GM18951 (cell line): ENCODE data around the gene TLE5.

Experiments used
- POLR2A ChIP-seq: IDR thresholded peaks from 4 replicates; pipeline ENCODE4 v1.6.1; 2011; ENCODE audit warnings: mild to moderate bottlenecking; ENCODE audit not compliant: insufficient read length, insufficient read depth; ENCODE audit errors: extremely low read depth
- in situ Hi-C: fragments of 300-500 bp; cut with MboI; formaldehyde crosslinking; loops from one replicate; pipeline ENCODE4 v1.12.0; 2022; ENCODE audit warnings: low sequenced_read_pairs, mixed read lengths, inconsistent platforms; ENCODE audit not compliant: unreplicated experiment

The TLE5 gene

GRCh38 chr19:3065675-3066357, 3.5 kb upstream of the TLE5 start:
- TF ChIP-seq POLR2A, result peak; percentile 41
- in situ Hi-C loops, result no loop called here

- in situ Hi-C loops, result no loop called here
- no peak for TF ChIP-seq POLR2A
These were observed 1.7 kb upstream of the TLE5 start for GRCh38 chr19:3064011-3064330.

- TF ChIP-seq POLR2A, result no peak
- in situ Hi-C loops, result no loop called here
These were observed 823 bp downstream of the TLE5 start for GRCh38 chr19:3061182-3062161.

- no peak for TF ChIP-seq POLR2A
- in situ Hi-C loops, result no loop called here
These were observed 1.5 kb downstream of the TLE5 start for GRCh38 chr19:3060857-3061181.

GRCh38 chr19:3059653-3060052, 2.6 kb downstream of the TLE5 start:
- no peak for TF ChIP-seq POLR2A
- in situ Hi-C loops, result no loop called here

GRCh38 chr19:3058821-3059314, 3.4 kb downstream of the TLE5 start:
- TF ChIP-seq POLR2A, result no peak
- in situ Hi-C loops, result no loop called here

- in situ Hi-C loops, result no loop called here
These were observed 4.1 kb downstream of the TLE5 start for GRCh38 chr19:3058009-3058820.

GRCh38 chr19:3057275-3057714, 5.0 kb downstream of the TLE5 start:
- TF ChIP-seq POLR2A, result peak; percentile 8
- in situ Hi-C loops, result no loop called here

More at GRCh38 chr19:3058009-3058820, 4.1 kb downstream of the TLE5 start:
- TF ChIP-seq POLR2A, result no peak

GRCh38 chr19:3056417-3057088, 5.7 kb downstream of the TLE5 start:
- in situ Hi-C loops, result no loop called here
- TF ChIP-seq POLR2A, result peak; percentile 8

- in situ Hi-C loops, result no loop called here
- TF ChIP-seq POLR2A, result no peak
These were observed 6.4 kb downstream of the TLE5 start for GRCh38 chr19:3055741-3056416.

- in situ Hi-C loops, result no loop called here
- no peak for TF ChIP-seq POLR2A
These were observed 7.1 kb downstream of the TLE5 start for GRCh38 chr19:3054972-3055740.

GRCh38 chr19:3054265-3054971, 7.9 kb downstream of the TLE5 start:
- in situ Hi-C loops, result no loop called here

More at GRCh38 chr19:3054265-3054971, 7.9 kb downstream of the TLE5 start:
- TF ChIP-seq POLR2A, result no peak
